Astrocyte of the cerebellum (primary cell): ENCODE measurements around the gene FUCA2.

ENCODE experiments used
- DNase-seq: peaks from one replicate; pipeline ENCODE4 v3.0.0-alpha.2; 2011; ENCODE audit warnings: low read depth
- H3K4me3 ChIP-seq: 2 replicates; pipeline ENCODE4 v1.5.1; 2011; ENCODE audit warnings: mild to moderate bottlenecking, low read depth, low read length, moderate library complexity
- CTCF ChIP-seq: IDR thresholded peaks from 2 replicates; pipeline ENCODE4 v1.5.1; 2012; ENCODE audit warnings: low read length, low read depth, moderate library complexity, mild to moderate bottlenecking; ENCODE audit errors: missing control alignments
- in situ Hi-C: cut with HindIII; loops from 2 replicates; pipeline ENCODE4 v1.10.0; 2017; ENCODE audit warnings: low sequenced_read_pairs

FUCA2 gene

GRCh38 chr6:143527677-143528076, 16.2 kb upstream of the FUCA2 start:
- DNase-seq, result no peak
- TF ChIP-seq CTCF, result no peak
- in situ Hi-C loops, result no loop called here
- no peak overlapping the region for H3K4me3 ChIP-seq

GRCh38 chr6:143525356-143525755, 13.8 kb upstream of the FUCA2 start:
- no peak for DNase-seq
- TF ChIP-seq CTCF, result no peak
- no peak overlapping the region for H3K4me3 ChIP-seq
- in situ Hi-C loops, result no loop called here

- H3K4me3 ChIP-seq, result no peak overlapping the region
- DNase-seq, result no peak
- in situ Hi-C loops, result no loop called here
- no peak for TF ChIP-seq CTCF
These were observed 10.6 kb upstream of the FUCA2 start for GRCh38 chr6:143522039-143522600.

- no peak for DNase-seq
- H3K4me3 ChIP-seq, result no peak overlapping the region
- TF ChIP-seq CTCF, result no peak
- in situ Hi-C loops, result no loop called here
These were observed 5.9 kb upstream of the FUCA2 start for GRCh38 chr6:143517447-143517773.

GRCh38 chr6:143516690-143517446, 5.3 kb upstream of the FUCA2 start:
- no peak for DNase-seq
- H3K4me3 ChIP-seq, result no peak overlapping the region
- no peak for TF ChIP-seq CTCF
- in situ Hi-C loops, result no loop called here

- no peak for DNase-seq
- in situ Hi-C loops, result no loop called here
- no peak overlapping the region for H3K4me3 ChIP-seq
- no peak for TF ChIP-seq CTCF
These were observed 4.3 kb upstream of the FUCA2 start for GRCh38 chr6:143515766-143516355.
